ENCODE data around the gene SERPIND1. TPM values are rescaled to one million over a fixed set of nuclear protein-coding genes. Genes with fewer than 3 reads are reported as not detected.
"Not testable (repeated sequence)": the region's sequence is repeated elsewhere in the genome, so short reads cannot be mapped to it uniquely, and the experiment has no call there.

Gene SERPIND1
- total RNA-seq, 1 experiment from 2014 or later = 1.3 TPM

- BruUV-seq (replicated peaks); H3K9me3 Mint-ChIP-seq (ENCODE audit: unreplicated experiment); H3K27me3 ChIP-seq (replicated peaks; ENCODE audit: control insufficient read depth, insufficient read depth, low read length); H3K9me3 ChIP-seq; H3K4me1 ChIP-seq; H3K36me3 ChIP-seq (ENCODE audit: control insufficient read depth, insufficient read depth, low read length); H3K4me1 Mint-ChIP-seq (ENCODE audit: low read depth, unreplicated experiment); POLR2A ChIA-PET; DNase-seq; H3K27ac Mint-ChIP-seq (ENCODE audit: unreplicated experiment); H3K4me3 Mint-ChIP-seq (ENCODE audit: unreplicated experiment); CTCF ChIA-PET; H3K4me3 ChIP-seq (ENCODE audit: low read depth, low read length); H3K27me3 Mint-ChIP-seq (ENCODE audit: insufficient read depth, unreplicated experiment); intact Hi-C loops (cut with micrococcal nuclease; ENCODE audit: unreplicated experiment): not testable (repeated sequence)
- peaks cover 25% of the 10 kb centered on the region for H3K36me3 Mint-ChIP-seq (ENCODE audit: insufficient read depth, unreplicated experiment)
Observed at GRCh38 chr22:20735356-20736162, 38.4 kb upstream of the SERPIND1 start.

DNA sequence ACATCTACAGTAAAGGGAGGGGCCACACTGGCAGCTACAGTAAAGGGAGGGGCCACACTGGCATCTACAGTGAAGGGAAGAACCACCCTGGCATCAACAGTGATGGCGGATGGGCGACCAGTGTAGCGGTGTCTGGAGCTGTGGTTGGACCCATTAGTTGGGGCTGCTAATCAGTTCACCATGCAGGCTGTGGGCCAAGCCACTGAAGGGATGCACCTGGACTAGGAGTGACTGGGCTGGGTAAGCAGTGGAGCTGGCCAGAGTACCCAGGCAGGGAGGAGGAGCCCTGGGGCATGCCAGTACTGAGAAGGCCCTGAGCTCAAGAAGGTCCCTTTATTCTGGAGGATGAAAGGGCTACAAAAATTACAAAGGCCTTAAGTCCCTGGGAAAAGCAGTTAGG, 37.0 kb upstream of the SERPIND1 start:
- H3K4me3 Mint-ChIP-seq (ENCODE audit: unreplicated experiment); POLR2A ChIA-PET; H3K4me3 ChIP-seq (ENCODE audit: low read depth, low read length); BruUV-seq (replicated peaks); H3K27me3 Mint-ChIP-seq (ENCODE audit: insufficient read depth, unreplicated experiment); H3K4me1 Mint-ChIP-seq (ENCODE audit: low read depth, unreplicated experiment); H3K27me3 ChIP-seq (replicated peaks; ENCODE audit: control insufficient read depth, insufficient read depth, low read length); H3K36me3 ChIP-seq (ENCODE audit: control insufficient read depth, insufficient read depth, low read length); H3K27ac Mint-ChIP-seq (ENCODE audit: unreplicated experiment); CTCF ChIA-PET; H3K4me1 ChIP-seq; intact Hi-C loops (cut with micrococcal nuclease; ENCODE audit: unreplicated experiment); H3K9me3 ChIP-seq; DNase-seq: not testable (repeated sequence)
- H3K36me3 Mint-ChIP-seq (ENCODE audit: insufficient read depth, unreplicated experiment) = peaks cover 29% of the 10 kb centered on the region
- peaks cover 15% of the 10 kb centered on the region for H3K9me3 Mint-ChIP-seq (ENCODE audit: unreplicated experiment)

- no peak for TF ChIP-seq CTCF (IDR thresholded peaks at IDR 0.05; ENCODE audit: insufficient read depth in 1 of 2, low read depth in 1 of 2, low read length in 1 of 2, severe bottlenecking in 1 of 2, unreplicated experiment in 1 of 2)
- Mint-ChIP-seq H3K4me3 (ENCODE audit: unreplicated experiment) (no peak overlapping the region), H3K36me3 (ENCODE audit: insufficient read depth, unreplicated experiment) (peaks cover 39% of the 10 kb centered on the region), H3K27ac (ENCODE audit: unreplicated experiment) (no peak overlapping the region), H3K27me3 (ENCODE audit: insufficient read depth, unreplicated experiment) (no peaks in the 10 kb centered on the region), H3K4me1 (ENCODE audit: low read depth, unreplicated experiment) (no peaks in the 10 kb centered on the region), H3K9me3 (ENCODE audit: unreplicated experiment) (peaks cover 15% of the 10 kb centered on the region)
- H3K36me3 ChIP-seq (ENCODE audit: control insufficient read depth, insufficient read depth, low read length) = 0 out of 2 replicates have a peak, but pooled peaks cover 2% of the 10 kb centered on the region
- no peaks in the 10 kb centered on the region for H3K27me3 ChIP-seq (replicated peaks; ENCODE audit: control insufficient read depth, insufficient read depth, low read length)
- no peak overlapping the region for H3K4me3 ChIP-seq (ENCODE audit: low read depth, low read length)
- no peaks in the 10 kb centered on the region for H3K9me3 ChIP-seq
- POLR2A ChIA-PET = no interaction called here
- no TSS peak for BruUV-seq (replicated peaks)
- DNase-seq = no peak
- no peaks in the 10 kb centered on the region for H3K4me1 ChIP-seq
- CTCF ChIA-PET = interaction anchor here (0.5 kb wide), 1 partner anchor 154 kb away, joined by 3 read pairs; no protein-coding TSS in a partner anchor
- intact Hi-C loops (cut with micrococcal nuclease; ENCODE audit: unreplicated experiment) = no loop called here
Observed at GRCh38 chr22:20738394-20739089, 35.4 kb upstream of the SERPIND1 start.
